ENCODE results near the gene TFIP11.
A peak's percentile ranks its signal among the peaks of the same experiment; 100 is the strongest.

TFIP11 gene

GRCh38 chr22:26512149-26512793, at the start of gene TFIP11:
Gene TFIP11 (minus strand): TSS chr22:26512473. CDS start chr22:26510272, 2,201 bp downstream.
- H3K36me3 Mint-ChIP-seq (ENCODE audit: low read depth): peaks cover 30% of the 10 kb centered on the region
- H3K4me1 Mint-ChIP-seq (ENCODE audit: low read depth): peaks cover 42% of the 10 kb centered on the region
- no peaks in the 10 kb centered on the region for H3K9me3 Mint-ChIP-seq
- H3K4me3 Mint-ChIP-seq: peak within 1 kb of the TSS; percentile 100
- peak within 1 kb of the TSS; percentile 96 for H3K27ac Mint-ChIP-seq
- H3K27me3 Mint-ChIP-seq: no peaks in the 10 kb centered on the region

DNA sequence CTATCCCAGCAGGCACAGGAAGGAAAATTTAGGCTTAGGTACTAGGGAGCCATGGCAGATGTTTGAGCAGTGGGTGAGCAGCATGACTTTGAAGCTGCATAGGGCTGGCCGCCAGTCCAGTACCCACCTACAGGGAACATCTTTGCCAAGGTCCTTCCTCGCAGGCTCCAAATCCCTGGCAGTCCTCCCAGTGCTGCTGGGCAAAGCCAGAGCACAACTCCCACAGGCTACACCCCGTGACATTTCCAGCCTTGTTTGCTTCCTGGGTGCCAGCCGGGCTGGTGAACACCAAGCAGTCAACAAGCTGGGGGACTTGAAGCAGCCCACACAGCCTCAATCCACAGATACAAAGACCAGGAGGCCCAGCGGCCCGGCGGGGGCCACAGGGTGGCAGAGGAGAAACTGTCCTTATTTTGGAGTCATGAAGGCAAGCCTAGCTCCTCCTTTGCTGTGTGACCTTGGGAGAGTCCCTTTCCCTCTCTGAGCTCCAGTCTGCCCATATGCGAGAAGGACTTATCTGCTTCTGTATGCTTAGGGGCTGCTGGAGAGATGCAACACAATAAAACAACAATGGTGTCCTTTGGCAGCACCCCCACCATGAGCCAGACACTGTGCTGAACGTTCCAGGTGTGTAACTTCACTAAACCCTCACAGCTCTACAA, 49.6 kb upstream of the TFIP11 start:
- Mint-ChIP-seq H3K27me3 (no peaks in the 10 kb centered on the region), H3K9me3 (no peaks in the 10 kb centered on the region), H3K4me1 (ENCODE audit: low read depth) (peaks cover 38% of the 10 kb centered on the region), H3K27ac (no peak overlapping the region), H3K4me3 (no peak overlapping the region), H3K36me3 (ENCODE audit: low read depth) (peaks cover 14% of the 10 kb centered on the region)

DNA sequence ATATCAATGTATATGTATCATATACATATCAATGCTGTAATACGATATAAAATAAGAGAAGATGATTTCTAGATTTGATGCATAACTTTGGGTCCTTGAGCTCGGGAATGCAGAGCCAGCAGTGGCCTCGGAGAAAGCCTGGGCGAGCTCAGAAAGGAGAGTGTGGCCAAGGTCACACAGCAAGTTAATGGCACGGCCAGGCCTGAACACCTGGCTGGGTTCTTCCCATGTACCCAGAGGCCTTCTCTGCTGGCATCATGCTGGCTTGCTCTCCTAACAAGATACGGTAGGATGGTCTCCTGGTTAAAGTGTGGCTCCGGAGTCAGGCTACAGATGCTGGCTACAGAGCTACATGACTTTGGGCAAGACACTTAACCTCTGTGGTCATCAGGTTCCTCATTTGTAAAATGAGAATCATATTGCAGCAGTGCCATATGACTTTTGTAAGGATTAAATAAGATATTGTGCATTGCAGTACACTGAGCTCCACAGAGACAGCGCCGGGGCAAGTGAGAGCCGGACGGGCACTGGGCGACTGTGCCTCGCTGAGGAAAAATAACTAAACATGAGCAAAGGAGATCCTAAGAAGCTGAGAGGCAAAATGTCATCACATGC, 47.8 kb upstream of the TFIP11 start:
- H3K27ac Mint-ChIP-seq: no peak overlapping the region
- no peaks in the 10 kb centered on the region for H3K27me3 Mint-ChIP-seq
- peaks cover 25% of the 10 kb centered on the region for H3K4me1 Mint-ChIP-seq (ENCODE audit: low read depth)
- peaks cover 10% of the 10 kb centered on the region for H3K36me3 Mint-ChIP-seq (ENCODE audit: low read depth)
- no peak overlapping the region for H3K4me3 Mint-ChIP-seq
- H3K9me3 Mint-ChIP-seq: no peaks in the 10 kb centered on the region

DNA sequence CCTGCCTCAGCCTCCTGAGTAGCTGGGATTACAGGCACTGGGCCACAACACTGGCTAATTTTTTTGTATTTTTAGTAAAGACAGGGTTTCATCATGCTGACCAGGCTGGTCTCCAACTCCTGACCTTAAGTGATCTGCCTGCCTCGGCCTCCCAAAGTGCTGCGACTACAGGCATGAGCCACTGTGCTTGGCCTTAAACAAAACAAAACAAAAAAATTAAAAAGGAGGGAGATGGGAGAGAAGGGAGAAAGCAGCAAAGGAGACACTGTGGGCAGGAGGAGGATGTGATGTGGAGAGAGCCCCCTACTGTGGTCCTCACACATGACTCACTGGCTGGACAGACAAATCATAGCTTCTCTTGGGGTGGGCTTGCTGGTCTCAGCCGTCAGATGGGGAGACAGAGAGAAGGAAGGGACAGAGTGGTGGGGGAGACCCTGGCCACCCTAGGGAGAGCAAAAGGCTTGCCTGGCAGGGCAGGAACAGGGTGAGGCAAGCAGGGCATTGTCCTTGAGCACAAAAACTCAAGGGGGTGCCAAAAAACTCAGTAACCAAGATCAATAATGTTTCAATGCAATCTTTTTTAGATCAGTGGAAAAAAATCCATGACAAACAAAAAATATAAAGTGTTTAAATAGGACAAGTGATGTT, 46.1 kb upstream of the TFIP11 start:
- peaks cover 22% of the 10 kb centered on the region for H3K4me1 Mint-ChIP-seq (ENCODE audit: low read depth)
- no peak overlapping the region for H3K4me3 Mint-ChIP-seq
- H3K36me3 Mint-ChIP-seq (ENCODE audit: low read depth): no peaks in the 10 kb centered on the region
- H3K27me3 Mint-ChIP-seq: no peaks in the 10 kb centered on the region
- H3K27ac Mint-ChIP-seq: peak overlapping the region; percentile 45
- H3K9me3 Mint-ChIP-seq: no peaks in the 10 kb centered on the region

GRCh38 chr22:26556904-26557303, 44.6 kb upstream of the TFIP11 start:
- Mint-ChIP-seq H3K36me3 (ENCODE audit: low read depth) (no peaks in the 10 kb centered on the region), H3K27me3 (no peaks in the 10 kb centered on the region), H3K4me3 (no peak overlapping the region)

DNA sequence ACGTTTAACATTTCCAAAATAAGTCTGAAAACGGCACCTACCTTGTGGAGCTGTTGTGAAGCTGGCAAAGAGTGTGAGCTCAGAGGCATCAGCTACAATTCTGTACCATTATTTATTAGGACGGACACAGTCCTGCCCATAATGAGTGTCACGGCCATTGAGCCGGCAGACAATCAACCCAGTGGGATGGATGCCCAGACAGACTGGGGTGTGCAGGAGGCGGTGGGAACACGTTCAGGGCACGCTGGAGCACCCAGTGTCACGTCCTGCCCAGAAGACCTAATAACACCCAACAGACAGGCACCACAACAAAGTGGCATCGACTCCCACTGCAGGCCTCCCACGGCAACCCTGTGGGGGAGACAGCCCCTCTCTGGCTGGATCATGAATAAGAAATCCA, 43.2 kb upstream of the TFIP11 start:
- H3K4me1 Mint-ChIP-seq (ENCODE audit: low read depth): peaks cover 21% of the 10 kb centered on the region

More at GRCh38 chr22:26556904-26557303, 44.6 kb upstream of the TFIP11 start:
- H3K27ac Mint-ChIP-seq: no peak overlapping the region
- H3K4me1 Mint-ChIP-seq (ENCODE audit: low read depth): peaks cover 21% of the 10 kb centered on the region
- no peaks in the 10 kb centered on the region for H3K9me3 Mint-ChIP-seq

DNA sequence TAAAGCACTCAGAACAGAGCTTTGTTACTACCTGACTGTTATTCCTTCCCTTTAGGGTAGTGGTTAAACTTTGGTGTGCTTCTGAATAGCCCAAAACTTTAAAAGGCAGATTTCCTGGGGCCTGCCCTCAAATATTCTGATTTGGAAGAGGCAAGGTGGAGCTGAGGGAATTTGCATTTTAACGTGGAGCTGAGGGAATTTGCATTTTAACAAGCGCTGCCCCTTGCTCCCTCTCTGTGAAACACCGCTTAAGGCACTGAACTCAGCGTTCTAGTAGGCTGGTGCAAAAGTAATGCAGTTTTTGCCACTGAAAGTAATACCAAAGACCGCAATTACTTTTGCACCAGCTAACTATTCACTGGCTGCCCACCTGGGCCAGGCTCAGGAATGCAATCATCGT, 42.7 kb upstream of the TFIP11 start:
- Mint-ChIP-seq H3K27ac (no peak overlapping the region), H3K4me1 (ENCODE audit: low read depth) (peaks cover 21% of the 10 kb centered on the region), H3K36me3 (ENCODE audit: low read depth) (no peaks in the 10 kb centered on the region), H3K4me3 (no peak overlapping the region), H3K9me3 (no peaks in the 10 kb centered on the region), H3K27me3 (no peaks in the 10 kb centered on the region)

More for the DNA sequence above, 43.2 kb upstream of the TFIP11 start:
- H3K36me3 Mint-ChIP-seq (ENCODE audit: low read depth): no peaks in the 10 kb centered on the region
- H3K9me3 Mint-ChIP-seq: no peaks in the 10 kb centered on the region
- H3K4me3 Mint-ChIP-seq: no peak overlapping the region
- H3K27me3 Mint-ChIP-seq: no peaks in the 10 kb centered on the region
- no peak overlapping the region for H3K27ac Mint-ChIP-seq

DNA sequence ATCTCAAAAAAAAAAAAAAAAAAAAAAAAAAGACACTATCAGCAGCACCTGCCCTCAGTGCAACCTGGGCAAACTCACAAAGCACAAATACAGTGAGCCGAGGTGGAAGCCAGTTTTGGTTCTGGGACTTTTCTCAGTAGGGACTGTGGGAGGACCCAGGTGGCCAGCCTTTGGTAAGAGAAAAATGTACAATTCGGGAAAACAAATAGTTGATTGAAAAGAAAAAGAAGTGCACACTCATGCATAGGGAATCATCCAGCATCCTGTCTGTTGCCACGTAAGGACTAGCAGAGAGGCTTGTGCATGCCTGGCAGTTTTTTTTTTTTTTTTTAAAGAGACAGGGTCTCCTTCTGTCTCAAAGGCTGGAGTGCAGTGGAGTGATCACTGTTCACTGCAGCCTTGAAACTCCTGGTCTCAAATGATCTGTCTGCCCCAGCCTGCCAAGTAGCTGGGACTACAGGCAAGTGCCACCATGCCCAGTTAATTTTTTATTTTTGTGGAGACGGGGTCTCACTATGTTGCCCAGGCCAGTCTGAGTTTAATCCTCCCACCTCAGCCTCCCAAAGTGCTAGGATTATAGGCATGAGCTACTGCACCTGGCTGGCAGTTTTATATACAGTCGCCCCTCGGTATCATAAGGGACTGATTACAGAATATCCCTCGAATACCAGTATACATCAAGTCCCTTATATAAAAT, 40.9 kb upstream of the TFIP11 start:
- Mint-ChIP-seq H3K9me3 (no peaks in the 10 kb centered on the region), H3K36me3 (ENCODE audit: low read depth) (peaks cover 2% of the 10 kb centered on the region), H3K27ac (no peak overlapping the region), H3K4me3 (no peak overlapping the region), H3K27me3 (no peaks in the 10 kb centered on the region), H3K4me1 (ENCODE audit: low read depth) (peaks cover 11% of the 10 kb centered on the region)

DNA sequence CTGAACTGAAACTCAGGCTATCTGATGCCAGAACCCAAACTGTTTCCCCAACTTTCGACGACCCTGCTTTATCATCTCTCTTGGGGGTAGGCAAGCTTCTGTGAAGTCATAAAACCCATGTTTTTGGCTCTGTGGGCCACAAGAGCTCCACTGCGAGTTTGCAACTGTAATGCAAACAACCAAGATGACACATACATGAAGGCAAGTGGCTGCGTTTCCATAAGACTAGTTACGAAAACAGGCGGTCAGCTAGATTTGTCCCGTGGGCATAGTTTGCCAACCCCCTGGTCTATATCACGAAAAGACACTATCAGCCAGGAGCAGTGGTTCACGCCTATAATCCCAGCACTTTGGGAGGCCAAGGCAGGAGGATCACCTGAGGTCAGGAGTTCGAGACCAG, 40.2 kb upstream of the TFIP11 start:
- Mint-ChIP-seq H3K4me3 (no peak overlapping the region), H3K27ac (no peak overlapping the region), H3K9me3 (no peaks in the 10 kb centered on the region), H3K4me1 (ENCODE audit: low read depth) (peaks cover 18% of the 10 kb centered on the region), H3K27me3 (no peaks in the 10 kb centered on the region), H3K36me3 (ENCODE audit: low read depth) (peaks cover 9% of the 10 kb centered on the region)

DNA sequence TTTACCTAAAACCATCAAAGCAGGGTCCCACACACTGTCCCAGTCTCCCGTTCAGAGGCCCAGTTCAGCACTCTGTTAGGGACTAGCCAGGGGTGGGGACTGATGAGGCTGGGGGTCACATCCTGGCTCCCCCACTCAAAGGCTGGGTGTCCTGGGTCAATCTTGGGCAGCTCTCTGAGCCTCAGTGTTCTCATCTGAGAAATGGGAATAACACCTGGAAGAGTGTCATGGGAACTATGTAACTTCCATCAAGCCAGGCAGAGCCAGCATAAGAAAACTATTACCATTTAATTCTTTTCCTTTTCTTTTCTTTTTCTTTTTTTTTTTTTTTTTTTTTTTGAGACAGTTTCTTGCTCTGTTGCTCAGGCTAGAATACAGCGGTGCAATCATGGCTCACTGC, 39.3 kb upstream of the TFIP11 start:
- Mint-ChIP-seq H3K4me1 (ENCODE audit: low read depth) (peaks cover 27% of the 10 kb centered on the region), H3K4me3 (no peak overlapping the region), H3K27me3 (no peaks in the 10 kb centered on the region), H3K27ac (no peak overlapping the region), H3K9me3 (peaks cover 2% of the 10 kb centered on the region), H3K36me3 (ENCODE audit: low read depth) (peaks cover 18% of the 10 kb centered on the region)

GRCh38 chr22:26550498-26551033, 38.3 kb upstream of the TFIP11 start:
- H3K4me1 Mint-ChIP-seq (ENCODE audit: low read depth): peaks cover 34% of the 10 kb centered on the region
- no peak overlapping the region for H3K27ac Mint-ChIP-seq

GRCh38 chr22:26549902-26550497, 37.7 kb upstream of the TFIP11 start:
- Mint-ChIP-seq H3K27me3 (no peaks in the 10 kb centered on the region), H3K4me1 (ENCODE audit: low read depth) (peaks cover 39% of the 10 kb centered on the region), H3K9me3 (peaks cover 3% of the 10 kb centered on the region), H3K36me3 (ENCODE audit: low read depth) (peaks cover 29% of the 10 kb centered on the region), H3K4me3 (no peak overlapping the region), H3K27ac (no peak overlapping the region)

More at GRCh38 chr22:26550498-26551033, 38.3 kb upstream of the TFIP11 start:
- H3K27me3 Mint-ChIP-seq: no peaks in the 10 kb centered on the region
- peaks cover 25% of the 10 kb centered on the region for H3K36me3 Mint-ChIP-seq (ENCODE audit: low read depth)
- peaks cover 3% of the 10 kb centered on the region for H3K9me3 Mint-ChIP-seq
- no peak overlapping the region for H3K4me3 Mint-ChIP-seq

DNA sequence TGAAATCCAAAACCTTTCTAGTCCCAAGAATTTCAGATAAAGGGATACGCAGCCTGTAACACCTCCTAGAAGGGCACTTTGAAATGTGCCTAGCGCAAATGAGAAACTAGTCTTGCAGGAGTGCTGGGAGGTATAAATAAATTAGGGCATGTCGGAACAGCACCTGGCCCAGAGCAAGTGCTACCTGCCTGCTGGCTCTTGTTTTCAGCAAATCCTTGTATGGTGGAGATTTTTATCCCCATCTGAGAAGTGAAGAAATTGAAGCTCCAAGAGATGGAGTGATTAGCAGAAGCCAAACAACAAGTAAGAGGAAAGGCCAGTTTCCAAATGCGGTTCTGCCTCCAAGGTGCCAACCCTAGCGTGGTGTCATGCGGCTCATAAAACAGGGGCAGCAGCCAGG, 36.7 kb upstream of the TFIP11 start:
- no peak overlapping the region for H3K4me3 Mint-ChIP-seq
- peaks cover 31% of the 10 kb centered on the region for H3K36me3 Mint-ChIP-seq (ENCODE audit: low read depth)
- H3K9me3 Mint-ChIP-seq: peaks cover 3% of the 10 kb centered on the region
- no peak overlapping the region for H3K27ac Mint-ChIP-seq
- H3K27me3 Mint-ChIP-seq: no peaks in the 10 kb centered on the region
- peaks cover 48% of the 10 kb centered on the region for H3K4me1 Mint-ChIP-seq (ENCODE audit: low read depth)

GRCh38 chr22:26548303-26548702, 36.0 kb upstream of the TFIP11 start:
- no peak overlapping the region for H3K27ac Mint-ChIP-seq
- H3K4me1 Mint-ChIP-seq (ENCODE audit: low read depth): peaks cover 47% of the 10 kb centered on the region
- no peaks in the 10 kb centered on the region for H3K27me3 Mint-ChIP-seq
- H3K4me3 Mint-ChIP-seq: no peak overlapping the region
- H3K36me3 Mint-ChIP-seq (ENCODE audit: low read depth): peaks cover 31% of the 10 kb centered on the region
- H3K9me3 Mint-ChIP-seq: peaks cover 3% of the 10 kb centered on the region

Measured in stimulated activated naive CD8-positive, alpha-beta T cell treated with anti-CD3 and anti-CD28 coated beads, Interleukin-15, Interleukin-2, amounts not matched to agents 100 ng/mL and 50 ng/mL, for 24 hours (primary cell).